Ecto neural progenitor cell (in vitro differentiated cells): ENCODE measurements around the gene DEPDC5.
"Not testable (repeated sequence)": the region's sequence is repeated elsewhere in the genome, so short reads cannot be mapped to it uniquely, and the experiment has no call there.

ENCODE experiments used
- DNase-seq: peaks from one replicate; pipeline ENCODE4 v3.0.0-alpha.2; 2018; ENCODE audit warnings: low spot score

The DEPDC5 gene

GRCh38 chr22:31753634-31754501 lies at the start of gene DEPDC5:
TSS of gene DEPDC5 (plus strand) at chr22:31754019. CDS start at chr22:31754922, 903 bp downstream.
- DNase-seq: peak; percentile 98

- DNase-seq: no peak
These were observed 46.3 kb upstream of the DEPDC5 start for GRCh38 chr22:31707519-31707918.

- DNase-seq: not testable (repeated sequence)
These were observed 42.6 kb upstream of the DEPDC5 start for GRCh38 chr22:31711226-31711625.

GRCh38 chr22:31715147-31715778 lies 38.6 kb upstream of the DEPDC5 start:
- no peak for DNase-seq

- DNase-seq: no peak
These were observed 33.9 kb upstream of the DEPDC5 start for GRCh38 chr22:31719850-31720471.

- no peak for DNase-seq
These were observed 30.1 kb upstream of the DEPDC5 start for GRCh38 chr22:31723723-31724122.

- DNase-seq: no peak
These were observed 27.1 kb upstream of the DEPDC5 start for GRCh38 chr22:31726692-31727091.

GRCh38 chr22:31728857-31729256 lies 25.0 kb upstream of the DEPDC5 start:
- DNase-seq: no peak

GRCh38 chr22:31730344-31730711 lies 23.5 kb upstream of the DEPDC5 start:
- no peak for DNase-seq

GRCh38 chr22:31732089-31732829 lies 21.6 kb upstream of the DEPDC5 start:
- no peak for DNase-seq

GRCh38 chr22:31733580-31734079 lies 20.2 kb upstream of the DEPDC5 start:
- no peak for DNase-seq

- DNase-seq: no peak
These were observed 19.3 kb upstream of the DEPDC5 start for GRCh38 chr22:31734512-31734911.

- DNase-seq: no peak
These were observed 17.4 kb upstream of the DEPDC5 start for GRCh38 chr22:31736458-31736857.

- no peak for DNase-seq
These were observed 15.9 kb upstream of the DEPDC5 start for GRCh38 chr22:31737932-31738331.

- no peak for DNase-seq
These were observed 15.3 kb upstream of the DEPDC5 start for GRCh38 chr22:31738566-31738965.

GRCh38 chr22:31739795-31740201 lies 14.0 kb upstream of the DEPDC5 start:
- no peak for DNase-seq

- DNase-seq: not testable (repeated sequence)
These were observed 13.5 kb upstream of the DEPDC5 start for GRCh38 chr22:31740314-31740713.

- no peak for DNase-seq
These were observed 11.7 kb upstream of the DEPDC5 start for GRCh38 chr22:31742115-31742514.

GRCh38 chr22:31742682-31743081 lies 11.1 kb upstream of the DEPDC5 start:
- DNase-seq: no peak

- DNase-seq: no peak
These were observed 9.9 kb upstream of the DEPDC5 start for GRCh38 chr22:31743871-31744270.

- DNase-seq: no peak
These were observed 6.4 kb upstream of the DEPDC5 start for GRCh38 chr22:31747441-31747840.

GRCh38 chr22:31748490-31748889 lies 5.3 kb upstream of the DEPDC5 start:
- no peak for DNase-seq
